Karpas-422 (cell line): ENCODE measurements around the gene IQUB. TPM values are rescaled to one million over a fixed set of nuclear protein-coding genes. Genes with fewer than 3 reads are reported as not detected.

Experiments
- DNase-seq: peaks from one replicate; pipeline ENCODE4 v3.0.0-alpha.2; 2015
- H2AFZ ChIP-seq: fragments of 200-600 bp; sonication (generic); 2 replicates; pipeline ENCODE4 v1.6.1; 2014; ENCODE audit warnings: antibody characterized with exemption, low read length, mixed read lengths
- H3K27ac ChIP-seq: fragments of 200-600 bp; sonication (generic); 2 replicates; pipeline ENCODE4 v1.5.1; 2014; ENCODE audit warnings: mild to moderate bottlenecking, low read length, moderate library complexity
- H3K27me3 ChIP-seq: fragments of 200-600 bp; sonication (generic); 2 replicates; pipeline ENCODE4 v1.6.1; 2014; ENCODE audit warnings: low read length, mixed read lengths
- H3K36me3 ChIP-seq: fragments of 200-600 bp; sonication (generic); 2 replicates; pipeline ENCODE4 v1.6.1; 2014; ENCODE audit warnings: low read length, mixed read lengths; ENCODE audit not compliant: insufficient read depth
- H3K4me1 ChIP-seq: fragments of 200-600 bp; sonication (generic); 2 replicates; pipeline ENCODE4 v1.6.1; 2014; ENCODE audit warnings: mild to moderate bottlenecking, low read length, mixed read lengths
- H3K4me2 ChIP-seq: fragments of 200-600 bp; sonication (generic); 2 replicates; pipeline ENCODE4 v1.6.1; 2014; ENCODE audit warnings: low read length, low read depth, mild to moderate bottlenecking; ENCODE audit not compliant: poor library complexity, severe bottlenecking
- H3K4me3 ChIP-seq: fragments of 200-600 bp; sonication (generic); 2 replicates; pipeline ENCODE4 v1.5.1; 2014; ENCODE audit warnings: mild to moderate bottlenecking, antibody characterized with exemption, low read length, mixed read lengths
- H3K79me2 ChIP-seq: fragments of 200-600 bp; sonication (generic); 2 replicates; pipeline ENCODE4 v1.6.1; 2014; ENCODE audit warnings: mild to moderate bottlenecking, low read length, mixed read lengths
- H3K9ac ChIP-seq: fragments of 200-600 bp; sonication (generic); 2 replicates; pipeline ENCODE4 v1.6.0; 2014; ENCODE audit warnings: low read length
- H3K9me2 ChIP-seq: fragments of 200-600 bp; sonication (generic), shearing (Covaris generic); replicated peaks from 2 replicates; pipeline ENCODE4 v1.6.0; 2014; ENCODE audit warnings: mild to moderate bottlenecking, low read length, moderate library complexity; ENCODE audit not compliant: insufficient read depth
- H3K9me3 ChIP-seq: fragments of 300-700, 200-600 bp; sonication (generic); 2 replicates; pipeline ENCODE4 v1.6.1; 2014; ENCODE audit warnings: low read length, mixed read lengths
- H4K20me1 ChIP-seq: fragments of 200-600 bp; sonication (generic); 2 replicates; pipeline ENCODE4 v1.6.1; 2014; ENCODE audit warnings: mild to moderate bottlenecking, antibody characterized with exemption, low read length, low read depth; ENCODE audit not compliant: insufficient read depth
- total RNA-seq: library from RNA; depleted of rRNA; stranded (reverse); fragments of >200 nt; shearing (Covaris generic); gene quantifications from 2 replicates; pipeline ENCODE4 v1.2.3, GENCODE V29; 2014; ENCODE audit warnings: low replicate concordance

Gene IQUB
- total RNA-seq, 1 experiment from 2014 or later: 0.97 TPM

GRCh38 chr7:123437447-123437995, 96.9 kb downstream of the IQUB start:
- H3K9me3 ChIP-seq: no peaks in the 10 kb centered on the region
- H2AFZ ChIP-seq: no peak overlapping the region
- no peaks in the 10 kb centered on the region for H4K20me1 ChIP-seq
- H3K27me3 ChIP-seq: no peaks in the 10 kb centered on the region
- no peak overlapping the region for H3K4me2 ChIP-seq
- no peaks in the 10 kb centered on the region for H3K4me1 ChIP-seq
- no peak overlapping the region for H3K27ac ChIP-seq
- DNase-seq: no peak
- no peaks in the 10 kb centered on the region for H3K9me2 ChIP-seq
- H3K79me2 ChIP-seq: no peaks in the 10 kb centered on the region
- no peak overlapping the region for H3K9ac ChIP-seq
- H3K4me3 ChIP-seq: no peak overlapping the region
- no peaks in the 10 kb centered on the region for H3K36me3 ChIP-seq

GRCh38 chr7:123435080-123435700, 99.2 kb downstream of the IQUB start:
- H4K20me1 ChIP-seq: no peaks in the 10 kb centered on the region
- no peaks in the 10 kb centered on the region for H3K36me3 ChIP-seq

DNA sequence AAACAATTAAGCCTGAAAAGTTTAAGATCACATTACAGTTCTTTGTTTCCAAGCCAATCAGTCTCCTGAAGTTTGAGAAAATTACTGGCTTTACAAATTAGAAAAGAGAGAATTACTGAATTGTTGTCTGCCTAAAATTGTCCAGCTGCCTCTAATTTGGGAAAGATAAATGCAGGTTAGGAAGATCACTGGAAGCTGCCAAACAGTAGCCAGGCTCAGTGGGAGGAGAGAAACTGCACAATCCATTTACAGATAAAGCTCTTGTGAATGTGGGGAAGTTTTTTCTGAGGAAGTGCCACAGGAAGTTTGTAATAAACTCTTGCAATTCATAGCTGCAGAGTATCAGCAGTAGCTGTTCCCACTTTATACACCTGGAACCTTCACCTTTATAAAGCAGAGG, 100.7 kb downstream of the IQUB start:
- H3K4me3 ChIP-seq: no peak overlapping the region

More at GRCh38 chr7:123435080-123435700, 99.2 kb downstream of the IQUB start:
- Histone ChIP-seq H3K4me1 (no peaks in the 10 kb centered on the region), H3K4me2 (no peak overlapping the region), H3K4me3 (no peak overlapping the region), H3K9me2 (no peaks in the 10 kb centered on the region), H3K9me3 (no peaks in the 10 kb centered on the region), H3K79me2 (no peaks in the 10 kb centered on the region), H3K9ac (no peak overlapping the region), H2AFZ (no peak overlapping the region), H3K27ac (no peak overlapping the region), H3K27me3 (no peaks in the 10 kb centered on the region)
- DNase-seq: no peak

DNA sequence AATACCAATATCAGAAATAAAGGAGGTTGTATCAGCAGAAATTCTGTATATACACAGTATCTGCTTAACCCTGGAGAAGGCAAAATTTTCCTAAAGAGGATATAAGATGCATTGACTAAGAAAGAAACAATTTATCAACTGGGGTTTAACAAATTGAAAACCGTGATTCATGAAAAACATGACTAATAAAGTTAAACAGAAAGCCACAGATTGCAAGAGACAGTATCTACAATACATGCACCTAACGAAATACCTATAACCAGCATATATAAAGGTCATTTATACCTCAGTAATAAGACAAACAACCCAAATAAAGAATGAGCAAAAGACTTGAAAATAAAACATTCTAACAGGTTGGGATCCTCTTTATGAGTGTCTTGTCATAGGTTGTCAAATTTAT, 101.8 kb downstream of the IQUB start:
- no peaks in the 10 kb centered on the region for H4K20me1 ChIP-seq
- H3K9me3 ChIP-seq: no peaks in the 10 kb centered on the region
- no peaks in the 10 kb centered on the region for H3K4me1 ChIP-seq
- no peaks in the 10 kb centered on the region for H3K36me3 ChIP-seq
- no peak overlapping the region for H2AFZ ChIP-seq
- no peaks in the 10 kb centered on the region for H3K9me2 ChIP-seq
- H3K79me2 ChIP-seq: no peaks in the 10 kb centered on the region
- no peaks in the 10 kb centered on the region for H3K27me3 ChIP-seq
- no peak overlapping the region for H3K4me3 ChIP-seq
- H3K9ac ChIP-seq: no peak overlapping the region
- no peak overlapping the region for H3K4me2 ChIP-seq
- no peak overlapping the region for H3K27ac ChIP-seq
- no peak for DNase-seq

More for the DNA sequence above, 100.7 kb downstream of the IQUB start:
- no peaks in the 10 kb centered on the region for H3K79me2 ChIP-seq
- H3K36me3 ChIP-seq: no peaks in the 10 kb centered on the region
- H3K4me2 ChIP-seq: no peak overlapping the region
- H3K27ac ChIP-seq: no peak overlapping the region
- no peaks in the 10 kb centered on the region for H3K4me1 ChIP-seq
- no peaks in the 10 kb centered on the region for H4K20me1 ChIP-seq
- no peak overlapping the region for H2AFZ ChIP-seq
- H3K9me3 ChIP-seq: no peaks in the 10 kb centered on the region
- no peaks in the 10 kb centered on the region for H3K9me2 ChIP-seq
- no peaks in the 10 kb centered on the region for H3K27me3 ChIP-seq
- H3K9ac ChIP-seq: no peak overlapping the region
- DNase-seq: no peak

- no peaks in the 10 kb centered on the region for H4K20me1 ChIP-seq
- H3K4me2 ChIP-seq: no peak overlapping the region
- no peak overlapping the region for H2AFZ ChIP-seq
- H3K9me3 ChIP-seq: no peaks in the 10 kb centered on the region
- H3K36me3 ChIP-seq: no peaks in the 10 kb centered on the region
- no peaks in the 10 kb centered on the region for H3K79me2 ChIP-seq
- H3K27ac ChIP-seq: no peak overlapping the region
- H3K27me3 ChIP-seq: no peaks in the 10 kb centered on the region
- H3K9ac ChIP-seq: no peak overlapping the region
- H3K4me3 ChIP-seq: no peak overlapping the region
- H3K4me1 ChIP-seq: no peaks in the 10 kb centered on the region
- no peak for DNase-seq
- H3K9me2 ChIP-seq: no peaks in the 10 kb centered on the region
These were observed 103.2 kb downstream of the IQUB start for GRCh38 chr7:123431075-123431614.

DNA sequence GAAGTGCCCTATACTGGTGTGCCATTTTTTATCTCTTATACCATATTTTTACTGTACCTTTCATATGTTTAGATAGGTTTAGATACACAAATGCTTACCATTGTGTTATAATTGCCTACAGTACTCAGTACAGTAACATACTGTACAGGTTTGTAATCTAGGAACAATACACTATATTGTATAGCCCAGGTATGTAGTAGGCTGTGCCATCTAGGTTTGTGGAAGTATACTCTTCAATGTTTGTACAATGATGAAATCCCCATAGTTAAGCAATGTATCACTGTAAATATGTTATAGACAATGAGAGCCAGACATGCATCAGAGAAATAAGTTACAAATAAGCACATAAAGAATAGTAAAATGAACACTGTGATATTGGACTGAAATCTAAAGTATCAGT, 109.1 kb downstream of the IQUB start:
- Histone ChIP-seq H3K4me3 (no peak overlapping the region), H3K9me3 (no peaks in the 10 kb centered on the region), H3K4me2 (no peak overlapping the region), H2AFZ (no peak overlapping the region), H3K27me3 (no peaks in the 10 kb centered on the region), H3K9me2 (no peaks in the 10 kb centered on the region), H4K20me1 (no peaks in the 10 kb centered on the region), H3K36me3 (no peaks in the 10 kb centered on the region), H3K4me1 (no peaks in the 10 kb centered on the region), H3K79me2 (no peaks in the 10 kb centered on the region), H3K9ac (no peak overlapping the region), H3K27ac (no peak overlapping the region)
- no peak for DNase-seq

- no peaks in the 10 kb centered on the region for H4K20me1 ChIP-seq
- H3K4me2 ChIP-seq: no peak overlapping the region
- H3K79me2 ChIP-seq: no peaks in the 10 kb centered on the region
- H3K36me3 ChIP-seq: no peaks in the 10 kb centered on the region
- H3K4me1 ChIP-seq: no peaks in the 10 kb centered on the region
- no peak overlapping the region for H2AFZ ChIP-seq
- no peaks in the 10 kb centered on the region for H3K9me2 ChIP-seq
- no peak for DNase-seq
- no peaks in the 10 kb centered on the region for H3K9me3 ChIP-seq
- no peak overlapping the region for H3K27ac ChIP-seq
- H3K9ac ChIP-seq: no peak overlapping the region
- no peak overlapping the region for H3K4me3 ChIP-seq
- no peaks in the 10 kb centered on the region for H3K27me3 ChIP-seq
These were observed 109.9 kb downstream of the IQUB start for GRCh38 chr7:123424463-123424862.

GRCh38 chr7:123423622-123424021, 110.8 kb downstream of the IQUB start:
- no peak overlapping the region for H2AFZ ChIP-seq
- no peak overlapping the region for H3K27ac ChIP-seq
- H4K20me1 ChIP-seq: no peaks in the 10 kb centered on the region
- H3K36me3 ChIP-seq: no peaks in the 10 kb centered on the region
- H3K4me3 ChIP-seq: no peak overlapping the region
- no peak overlapping the region for H3K9ac ChIP-seq
- no peaks in the 10 kb centered on the region for H3K4me1 ChIP-seq
- no peak overlapping the region for H3K4me2 ChIP-seq
- no peaks in the 10 kb centered on the region for H3K9me2 ChIP-seq
- DNase-seq: no peak
- H3K79me2 ChIP-seq: no peaks in the 10 kb centered on the region
- no peaks in the 10 kb centered on the region for H3K27me3 ChIP-seq
- H3K9me3 ChIP-seq: no peaks in the 10 kb centered on the region
